Measurements from ENCODE around the gene MYCBP. TPM values are rescaled to one million over a fixed set of nuclear protein-coding genes. Genes with fewer than 3 reads are reported as not detected.

Gene MYCBP
- total and polyA plus RNA-seq, 2 experiments from 2014 or later = 33.6 to 82.3 TPM

DNA sequence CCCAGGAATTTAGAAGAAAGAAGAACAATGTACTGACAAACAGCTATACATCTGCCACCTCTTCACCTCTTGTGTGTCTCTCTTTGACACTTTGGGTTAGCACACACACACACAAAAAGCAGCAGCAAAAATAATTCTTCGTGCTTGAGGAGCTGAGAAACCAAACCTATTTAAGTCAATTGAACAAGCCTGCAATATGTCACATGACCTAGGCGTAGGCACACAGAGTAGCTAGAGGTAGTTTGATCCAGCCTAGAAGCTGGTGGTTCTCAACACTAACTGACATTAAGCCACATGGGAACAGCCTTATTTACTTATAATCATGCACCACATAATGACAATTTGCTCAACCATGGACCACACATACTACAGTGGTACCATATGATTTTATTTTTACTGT is 45.8 kb downstream of the MYCBP start:
- no peak overlapping the region for H3K4me2 ChIP-seq
- no peaks in the 10 kb centered on the region for H4K20me1 ChIP-seq (replicated peaks; ENCODE audit: insufficient read depth)
- no peaks in the 10 kb centered on the region for H3K4me1 ChIP-seq (ENCODE audit: insufficient read depth)
- TF ChIP-seq NANOG (IDR thresholded peaks at IDR 0.05; ENCODE audit: borderline replicate concordance) = no peak
- TF ChIP-seq, protein P1, sequence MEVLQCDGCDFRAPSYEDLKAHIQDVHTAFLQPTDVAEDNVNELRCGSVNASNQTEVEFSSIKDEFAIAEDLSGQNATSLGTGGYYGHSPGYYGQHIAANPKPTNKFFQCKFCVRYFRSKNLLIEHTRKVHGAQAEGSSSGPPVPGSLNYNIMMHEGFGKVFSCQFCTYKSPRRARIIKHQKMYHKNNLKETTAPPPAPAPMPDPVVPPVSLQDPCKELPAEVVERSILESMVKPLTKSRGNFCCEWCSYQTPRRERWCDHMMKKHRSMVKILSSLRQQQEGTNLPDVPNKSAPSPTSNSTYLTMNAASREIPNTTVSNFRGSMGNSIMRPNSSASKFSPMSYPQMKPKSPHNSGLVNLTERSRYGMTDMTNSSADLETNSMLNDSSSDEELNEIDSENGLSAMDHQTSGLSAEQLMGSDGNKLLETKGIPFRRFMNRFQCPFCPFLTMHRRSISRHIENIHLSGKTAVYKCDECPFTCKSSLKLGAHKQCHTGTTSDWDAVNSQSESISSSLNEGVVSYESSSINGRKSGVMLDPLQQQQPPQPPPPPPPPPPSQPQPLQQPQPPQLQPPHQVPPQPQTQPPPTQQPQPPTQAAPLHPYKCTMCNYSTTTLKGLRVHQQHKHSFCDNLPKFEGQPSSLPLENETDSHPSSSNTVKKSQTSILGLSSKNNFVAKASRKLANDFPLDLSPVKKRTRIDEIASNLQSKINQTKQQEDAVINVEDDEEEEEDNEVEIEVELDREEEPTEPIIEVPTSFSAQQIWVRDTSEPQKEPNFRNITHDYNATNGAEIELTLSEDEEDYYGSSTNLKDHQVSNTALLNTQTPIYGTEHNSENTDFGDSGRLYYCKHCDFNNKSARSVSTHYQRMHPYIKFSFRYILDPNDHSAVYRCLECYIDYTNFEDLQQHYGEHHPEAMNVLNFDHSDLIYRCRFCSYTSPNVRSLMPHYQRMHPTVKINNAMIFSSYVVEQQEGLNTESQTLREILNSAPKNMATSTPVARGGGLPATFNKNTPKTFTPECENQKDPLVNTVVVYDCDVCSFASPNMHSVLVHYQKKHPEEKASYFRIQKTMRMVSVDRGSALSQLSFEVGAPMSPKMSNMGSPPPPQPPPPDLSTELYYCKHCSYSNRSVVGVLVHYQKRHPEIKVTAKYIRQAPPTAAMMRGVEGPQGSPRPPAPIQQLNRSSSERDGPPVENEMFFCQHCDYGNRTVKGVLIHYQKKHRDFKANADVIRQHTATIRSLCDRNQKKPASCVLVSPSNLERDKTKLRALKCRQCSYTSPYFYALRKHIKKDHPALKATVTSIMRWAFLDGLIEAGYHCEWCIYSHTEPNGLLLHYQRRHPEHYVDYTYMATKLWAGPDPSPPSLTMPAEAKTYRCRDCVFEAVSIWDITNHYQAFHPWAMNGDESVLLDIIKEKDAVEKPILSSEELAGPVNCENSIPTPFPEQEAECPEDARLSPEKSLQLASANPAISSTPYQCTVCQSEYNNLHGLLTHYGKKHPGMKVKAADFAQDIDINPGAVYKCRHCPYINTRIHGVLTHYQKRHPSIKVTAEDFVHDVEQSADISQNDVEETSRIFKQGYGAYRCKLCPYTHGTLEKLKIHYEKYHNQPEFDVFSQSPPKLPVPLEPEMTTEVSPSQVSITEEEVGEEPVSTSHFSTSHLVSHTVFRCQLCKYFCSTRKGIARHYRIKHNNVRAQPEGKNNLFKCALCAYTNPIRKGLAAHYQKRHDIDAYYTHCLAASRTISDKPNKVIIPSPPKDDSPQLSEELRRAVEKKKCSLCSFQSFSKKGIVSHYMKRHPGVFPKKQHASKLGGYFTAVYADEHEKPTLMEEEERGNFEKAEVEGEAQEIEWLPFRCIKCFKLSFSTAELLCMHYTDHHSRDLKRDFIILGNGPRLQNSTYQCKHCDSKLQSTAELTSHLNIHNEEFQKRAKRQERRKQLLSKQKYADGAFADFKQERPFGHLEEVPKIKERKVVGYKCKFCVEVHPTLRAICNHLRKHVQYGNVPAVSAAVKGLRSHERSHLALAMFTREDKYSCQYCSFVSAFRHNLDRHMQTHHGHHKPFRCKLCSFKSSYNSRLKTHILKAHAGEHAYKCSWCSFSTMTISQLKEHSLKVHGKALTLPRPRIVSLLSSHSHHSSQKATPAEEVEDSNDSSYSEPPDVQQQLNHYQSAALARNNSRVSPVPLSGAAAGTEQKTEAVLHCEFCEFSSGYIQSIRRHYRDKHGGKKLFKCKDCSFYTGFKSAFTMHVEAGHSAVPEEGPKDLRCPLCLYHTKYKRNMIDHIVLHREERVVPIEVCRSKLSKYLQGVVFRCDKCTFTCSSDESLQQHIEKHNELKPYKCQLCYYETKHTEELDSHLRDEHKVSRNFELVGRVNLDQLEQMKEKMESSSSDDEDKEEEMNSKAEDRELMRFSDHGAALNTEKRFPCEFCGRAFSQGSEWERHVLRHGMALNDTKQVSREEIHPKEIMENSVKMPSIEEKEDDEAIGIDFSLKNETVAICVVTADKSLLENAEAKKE (CRISPR knock-in tag; IDR thresholded peaks at IDR 0.05) = no peak
- TF ChIP-seq, protein P2, sequence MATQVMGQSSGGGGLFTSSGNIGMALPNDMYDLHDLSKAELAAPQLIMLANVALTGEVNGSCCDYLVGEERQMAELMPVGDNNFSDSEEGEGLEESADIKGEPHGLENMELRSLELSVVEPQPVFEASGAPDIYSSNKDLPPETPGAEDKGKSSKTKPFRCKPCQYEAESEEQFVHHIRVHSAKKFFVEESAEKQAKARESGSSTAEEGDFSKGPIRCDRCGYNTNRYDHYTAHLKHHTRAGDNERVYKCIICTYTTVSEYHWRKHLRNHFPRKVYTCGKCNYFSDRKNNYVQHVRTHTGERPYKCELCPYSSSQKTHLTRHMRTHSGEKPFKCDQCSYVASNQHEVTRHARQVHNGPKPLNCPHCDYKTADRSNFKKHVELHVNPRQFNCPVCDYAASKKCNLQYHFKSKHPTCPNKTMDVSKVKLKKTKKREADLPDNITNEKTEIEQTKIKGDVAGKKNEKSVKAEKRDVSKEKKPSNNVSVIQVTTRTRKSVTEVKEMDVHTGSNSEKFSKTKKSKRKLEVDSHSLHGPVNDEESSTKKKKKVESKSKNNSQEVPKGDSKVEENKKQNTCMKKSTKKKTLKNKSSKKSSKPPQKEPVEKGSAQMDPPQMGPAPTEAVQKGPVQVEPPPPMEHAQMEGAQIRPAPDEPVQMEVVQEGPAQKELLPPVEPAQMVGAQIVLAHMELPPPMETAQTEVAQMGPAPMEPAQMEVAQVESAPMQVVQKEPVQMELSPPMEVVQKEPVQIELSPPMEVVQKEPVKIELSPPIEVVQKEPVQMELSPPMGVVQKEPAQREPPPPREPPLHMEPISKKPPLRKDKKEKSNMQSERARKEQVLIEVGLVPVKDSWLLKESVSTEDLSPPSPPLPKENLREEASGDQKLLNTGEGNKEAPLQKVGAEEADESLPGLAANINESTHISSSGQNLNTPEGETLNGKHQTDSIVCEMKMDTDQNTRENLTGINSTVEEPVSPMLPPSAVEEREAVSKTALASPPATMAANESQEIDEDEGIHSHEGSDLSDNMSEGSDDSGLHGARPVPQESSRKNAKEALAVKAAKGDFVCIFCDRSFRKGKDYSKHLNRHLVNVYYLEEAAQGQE (IDR thresholded peaks at IDR 0.05; ENCODE audit: unreplicated experiment) = no peak
- no peak for TF ChIP-seq CREB1 (CRISPR knock-in tag; IDR thresholded peaks at IDR 0.05; ENCODE audit: low read depth)
- TF ChIP-seq STAT1 (IDR thresholded peaks at IDR 0.05; ENCODE audit: unreplicated experiment) = no peak
- TF ChIP-seq EZH2phosphoT487 (IDR thresholded peaks at IDR 0.05; ENCODE audit: unreplicated experiment) = no peak
- TF ChIP-seq, protein P3, sequence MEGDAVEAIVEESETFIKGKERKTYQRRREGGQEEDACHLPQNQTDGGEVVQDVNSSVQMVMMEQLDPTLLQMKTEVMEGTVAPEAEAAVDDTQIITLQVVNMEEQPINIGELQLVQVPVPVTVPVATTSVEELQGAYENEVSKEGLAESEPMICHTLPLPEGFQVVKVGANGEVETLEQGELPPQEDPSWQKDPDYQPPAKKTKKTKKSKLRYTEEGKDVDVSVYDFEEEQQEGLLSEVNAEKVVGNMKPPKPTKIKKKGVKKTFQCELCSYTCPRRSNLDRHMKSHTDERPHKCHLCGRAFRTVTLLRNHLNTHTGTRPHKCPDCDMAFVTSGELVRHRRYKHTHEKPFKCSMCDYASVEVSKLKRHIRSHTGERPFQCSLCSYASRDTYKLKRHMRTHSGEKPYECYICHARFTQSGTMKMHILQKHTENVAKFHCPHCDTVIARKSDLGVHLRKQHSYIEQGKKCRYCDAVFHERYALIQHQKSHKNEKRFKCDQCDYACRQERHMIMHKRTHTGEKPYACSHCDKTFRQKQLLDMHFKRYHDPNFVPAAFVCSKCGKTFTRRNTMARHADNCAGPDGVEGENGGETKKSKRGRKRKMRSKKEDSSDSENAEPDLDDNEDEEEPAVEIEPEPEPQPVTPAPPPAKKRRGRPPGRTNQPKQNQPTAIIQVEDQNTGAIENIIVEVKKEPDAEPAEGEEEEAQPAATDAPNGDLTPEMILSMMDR (conservative IDR thresholded peaks at IDR 0.05; ENCODE audit: low read depth in 2 of 2) = no peak
- TF ChIP-seq ZNF331 (CRISPR knock-in tag; IDR thresholded peaks at IDR 0.05; ENCODE audit: low read depth) = no peak
- TF ChIP-seq POLR2AphosphoS5 (IDR thresholded peaks at IDR 0.05; ENCODE audit: low read depth) = no peak
- TF ChIP-seq EZH2 (IDR thresholded peaks at IDR 0.05; ENCODE audit: low read depth, unreplicated experiment) = no peak
- no peak for TF ChIP-seq ZNF114 (CRISPR knock-in tag; IDR thresholded peaks at IDR 0.05)
- Mint-ChIP-seq H3K27ac (no peak overlapping the region), H3K4me3 (no peak overlapping the region), H3K27me3 (ENCODE audit: insufficient read depth, low read depth, poor library complexity) (peaks cover 2% of the 10 kb centered on the region), H3K4me1 (no peaks in the 10 kb centered on the region), H3K9me3 (no peaks in the 10 kb centered on the region), H3K36me3 (ENCODE audit: low read depth) (no peaks in the 10 kb centered on the region)
- H3K27ac ChIP-seq (ENCODE audit: low read depth) = no peak overlapping the region
- H3K4me3 ChIP-seq = no peak overlapping the region
- no peaks in the 10 kb centered on the region for H3K9me2 ChIP-seq (ENCODE audit: insufficient read depth)
- H3K36me3 ChIP-seq (ENCODE audit: insufficient read depth) = no peaks in the 10 kb centered on the region
- no peak for DNase-seq (ENCODE audit: low spot score)
- no peaks in the 10 kb centered on the region for H3F3A ChIP-seq (replicated peaks; ENCODE audit: low read depth)
- no peaks in the 10 kb centered on the region for H3K27me3 ChIP-seq (ENCODE audit: insufficient read depth)
- H2AFZ ChIP-seq = no peak overlapping the region
- no peak for ATAC-seq
- H3K79me2 ChIP-seq (replicated peaks; ENCODE audit: insufficient read depth) = no peaks in the 10 kb centered on the region

Data from GM23338 (cell line).